ENCODE results near the gene GRIA3.
A peak's percentile ranks its signal among the peaks of the same experiment; 100 is the strongest.

GRIA3 gene

GRCh38 chrX:123447506-123447905, 263.4 kb downstream of the GRIA3 start:
- Histone ChIP-seq H3K36me3 (ENCODE audit: control insufficient read depth in 2 of 2, insufficient read depth in 2 of 2, low read length in 2 of 2) (no peaks in the 10 kb centered on the region), H3K27me3 (ENCODE audit: control insufficient read depth in 1 of 2, insufficient read depth in 2 of 2, low read length in 2 of 2) (no peaks in the 10 kb centered on the region), H3K9ac (ENCODE audit: low read length in 2 of 2) (no peak overlapping the region), H3K9me3 (ENCODE audit: control insufficient read depth in 2 of 2, low read length in 2 of 2) (no peaks in the 10 kb centered on the region), H3K4me3 (ENCODE audit: low read length in 2 of 2) (no peak overlapping the region), H3K4me1 (ENCODE audit: control insufficient read depth, insufficient read depth, low read length) (no peaks in the 10 kb centered on the region), H3K27ac (ENCODE audit: low read length) (no peak overlapping the region)

- Histone ChIP-seq H3K27me3 (ENCODE audit: control insufficient read depth in 1 of 2, insufficient read depth in 2 of 2, low read length in 2 of 2) (no peaks in the 10 kb centered on the region), H3K4me3 (ENCODE audit: low read length in 2 of 2) (no peak overlapping the region), H3K27ac (ENCODE audit: low read length) (no peak overlapping the region), H3K4me1 (ENCODE audit: control insufficient read depth, insufficient read depth, low read length) (no peaks in the 10 kb centered on the region), H3K36me3 (ENCODE audit: control insufficient read depth in 2 of 2, insufficient read depth in 2 of 2, low read length in 2 of 2) (no peaks in the 10 kb centered on the region), H3K9me3 (ENCODE audit: control insufficient read depth in 2 of 2, low read length in 2 of 2) (no peaks in the 10 kb centered on the region), H3K9ac (ENCODE audit: low read length in 2 of 2) (no peak overlapping the region)
These were observed 265.3 kb downstream of the GRIA3 start for GRCh38 chrX:123449335-123449734.

- Histone ChIP-seq H3K9me3 (ENCODE audit: control insufficient read depth in 2 of 2, low read length in 2 of 2) (no peaks in the 10 kb centered on the region), H3K4me1 (ENCODE audit: control insufficient read depth, insufficient read depth, low read length) (no peaks in the 10 kb centered on the region), H3K27ac (ENCODE audit: low read length) (no peak overlapping the region), H3K4me3 (ENCODE audit: low read length in 2 of 2) (no peak overlapping the region), H3K27me3 (ENCODE audit: control insufficient read depth in 1 of 2, insufficient read depth in 2 of 2, low read length in 2 of 2) (no peaks in the 10 kb centered on the region), H3K36me3 (ENCODE audit: control insufficient read depth in 2 of 2, insufficient read depth in 2 of 2, low read length in 2 of 2) (no peaks in the 10 kb centered on the region), H3K9ac (ENCODE audit: low read length in 2 of 2) (no peak overlapping the region)
These were observed 266.1 kb downstream of the GRIA3 start for GRCh38 chrX:123450222-123450621.

DNA sequence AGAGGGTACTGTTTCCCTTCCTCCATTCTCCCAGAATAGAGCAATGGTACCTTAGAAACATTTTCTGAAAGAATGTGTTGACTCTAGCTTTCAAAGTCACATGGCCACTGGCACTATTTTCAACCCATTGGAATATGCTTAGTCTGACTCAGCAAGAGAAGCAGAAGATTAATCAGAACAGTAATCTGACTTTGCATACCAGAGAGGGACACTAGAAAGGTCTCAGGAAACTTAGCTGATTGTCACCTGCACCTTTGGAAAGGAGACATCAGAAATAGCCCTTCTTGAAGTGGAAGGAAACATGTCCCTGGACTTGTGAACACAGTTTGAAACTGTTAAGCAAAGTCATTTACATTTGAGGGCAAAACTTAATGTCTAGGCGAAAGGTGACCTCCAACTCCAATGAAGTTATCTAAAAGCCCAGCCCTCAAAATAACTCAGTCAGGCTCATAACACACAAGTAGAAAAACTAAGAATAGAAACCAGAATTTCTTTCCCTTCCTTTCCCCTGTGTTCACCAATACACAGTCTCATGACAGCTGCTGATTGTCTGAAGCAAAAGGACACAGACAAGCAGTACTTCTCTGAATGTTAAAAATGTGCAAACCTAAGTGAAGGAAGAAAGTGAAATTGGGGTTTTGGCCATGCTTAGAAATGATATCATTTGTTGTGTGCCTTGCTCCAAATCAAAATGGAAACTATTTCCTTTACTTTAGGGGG, 270.8 kb downstream of the GRIA3 start:
- no peak overlapping the region for H3K4me3 ChIP-seq (ENCODE audit: low read length in 2 of 2)
- no peaks in the 10 kb centered on the region for H3K36me3 ChIP-seq (ENCODE audit: control insufficient read depth in 2 of 2, insufficient read depth in 2 of 2, low read length in 2 of 2)
- no peaks in the 10 kb centered on the region for H3K27me3 ChIP-seq (ENCODE audit: control insufficient read depth in 1 of 2, insufficient read depth in 2 of 2, low read length in 2 of 2)
- no peak overlapping the region for H3K27ac ChIP-seq (ENCODE audit: low read length)
- H3K4me1 ChIP-seq (ENCODE audit: control insufficient read depth, insufficient read depth, low read length): no peaks in the 10 kb centered on the region
- H3K9me3 ChIP-seq (ENCODE audit: control insufficient read depth in 2 of 2, low read length in 2 of 2): no peaks in the 10 kb centered on the region
- H3K9ac ChIP-seq (ENCODE audit: low read length in 2 of 2): no peak overlapping the region

DNA sequence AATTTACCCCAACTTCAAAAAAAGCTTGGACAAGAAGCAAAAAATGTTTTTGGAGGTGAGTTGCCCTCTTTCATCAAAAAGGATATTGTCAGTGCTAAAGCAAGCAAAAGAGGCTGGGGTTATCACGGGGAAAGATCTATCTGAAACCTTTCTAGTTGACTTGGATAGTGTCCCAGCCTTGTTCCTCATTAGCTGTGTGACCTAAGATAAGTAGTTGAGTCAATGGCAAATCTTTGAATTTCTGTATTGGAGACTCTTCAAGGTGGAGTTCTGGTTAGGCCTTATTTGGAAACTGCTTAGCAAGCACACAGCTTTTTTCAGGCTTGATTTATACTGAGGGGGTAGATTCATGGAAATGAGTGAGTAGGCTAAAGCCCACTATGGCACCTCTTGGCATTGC, 271.6 kb downstream of the GRIA3 start:
- Histone ChIP-seq H3K36me3 (ENCODE audit: control insufficient read depth in 2 of 2, insufficient read depth in 2 of 2, low read length in 2 of 2) (no peaks in the 10 kb centered on the region), H3K27me3 (ENCODE audit: control insufficient read depth in 1 of 2, insufficient read depth in 2 of 2, low read length in 2 of 2) (no peaks in the 10 kb centered on the region), H3K4me1 (ENCODE audit: control insufficient read depth, insufficient read depth, low read length) (no peaks in the 10 kb centered on the region), H3K9ac (ENCODE audit: low read length in 2 of 2) (no peak overlapping the region), H3K4me3 (ENCODE audit: low read length in 2 of 2) (no peak overlapping the region), H3K27ac (ENCODE audit: low read length) (no peak overlapping the region), H3K9me3 (ENCODE audit: control insufficient read depth in 2 of 2, low read length in 2 of 2) (no peaks in the 10 kb centered on the region)

DNA sequence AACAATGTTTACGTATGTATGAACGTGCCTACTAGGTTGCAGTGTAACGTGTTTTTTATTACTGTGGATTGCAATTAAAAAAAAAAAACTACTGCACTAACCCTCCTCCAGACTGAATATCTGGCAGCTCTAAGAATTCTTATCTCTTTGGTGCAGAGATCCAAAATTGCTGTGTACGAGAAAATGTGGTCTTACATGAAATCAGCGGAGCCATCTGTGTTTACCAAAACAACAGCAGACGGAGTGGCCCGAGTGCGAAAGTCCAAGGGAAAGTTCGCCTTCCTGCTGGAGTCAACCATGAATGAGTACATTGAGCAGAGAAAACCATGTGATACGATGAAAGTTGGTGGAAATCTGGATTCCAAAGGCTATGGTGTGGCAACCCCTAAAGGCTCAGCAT, 280.6 kb downstream of the GRIA3 start:
- Histone ChIP-seq H3K27ac (ENCODE audit: low read length) (no peak overlapping the region), H3K4me1 (ENCODE audit: control insufficient read depth, insufficient read depth, low read length) (no peaks in the 10 kb centered on the region), H3K36me3 (ENCODE audit: control insufficient read depth in 2 of 2, insufficient read depth in 2 of 2, low read length in 2 of 2) (no peaks in the 10 kb centered on the region), H3K9me3 (ENCODE audit: control insufficient read depth in 2 of 2, low read length in 2 of 2) (no peaks in the 10 kb centered on the region), H3K27me3 (ENCODE audit: control insufficient read depth in 1 of 2, insufficient read depth in 2 of 2, low read length in 2 of 2) (no peaks in the 10 kb centered on the region), H3K9ac (ENCODE audit: low read length in 2 of 2) (no peak overlapping the region), H3K4me3 (ENCODE audit: low read length in 2 of 2) (no peak overlapping the region)

- Histone ChIP-seq H3K27ac (ENCODE audit: low read length) (no peak overlapping the region), H3K36me3 (ENCODE audit: control insufficient read depth in 2 of 2, insufficient read depth in 2 of 2, low read length in 2 of 2) (no peaks in the 10 kb centered on the region), H3K27me3 (ENCODE audit: control insufficient read depth in 1 of 2, insufficient read depth in 2 of 2, low read length in 2 of 2) (no peaks in the 10 kb centered on the region), H3K4me3 (ENCODE audit: low read length in 2 of 2) (no peak overlapping the region), H3K4me1 (ENCODE audit: control insufficient read depth, insufficient read depth, low read length) (no peaks in the 10 kb centered on the region), H3K9ac (ENCODE audit: low read length in 2 of 2) (no peak overlapping the region), H3K9me3 (ENCODE audit: control insufficient read depth in 2 of 2, low read length in 2 of 2) (no peaks in the 10 kb centered on the region)
These were observed 284.4 kb downstream of the GRIA3 start for GRCh38 chrX:123468481-123468880.

DNA sequence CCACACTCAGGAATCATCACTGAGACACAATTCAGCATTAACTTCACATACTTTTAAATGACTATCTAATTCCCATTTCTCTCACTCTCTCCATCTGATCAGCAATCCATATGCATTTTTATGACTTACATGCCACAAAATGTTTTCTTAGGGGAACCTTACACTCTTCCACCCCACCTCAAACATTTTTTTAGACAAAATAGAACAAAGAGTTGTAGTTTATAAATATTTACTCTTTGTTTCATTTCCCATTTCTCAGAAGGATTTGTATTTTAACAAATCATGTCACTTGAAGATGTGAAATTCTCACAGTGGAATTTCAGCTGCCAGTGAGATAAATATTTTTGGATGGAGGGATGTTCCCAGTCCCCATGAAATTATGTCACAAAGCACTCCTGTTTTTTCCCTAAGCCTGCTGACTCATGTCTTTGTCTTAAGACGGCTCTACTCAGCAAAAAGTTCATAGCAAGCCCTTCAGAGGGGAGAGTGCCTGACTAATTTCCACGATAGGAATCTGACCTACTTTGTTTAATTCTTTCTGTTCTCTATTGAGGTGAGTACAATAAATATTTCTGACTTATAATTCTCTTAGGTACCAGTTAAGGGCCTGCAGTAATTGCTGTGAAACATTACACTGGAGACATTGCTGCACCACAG, 291.1 kb downstream of the GRIA3 start:
- Histone ChIP-seq H3K27ac (ENCODE audit: low read length) (no peak overlapping the region), H3K27me3 (ENCODE audit: control insufficient read depth in 1 of 2, insufficient read depth in 2 of 2, low read length in 2 of 2) (no peaks in the 10 kb centered on the region), H3K9ac (ENCODE audit: low read length in 2 of 2) (no peak overlapping the region), H3K4me3 (ENCODE audit: low read length in 2 of 2) (no peak overlapping the region), H3K4me1 (ENCODE audit: control insufficient read depth, insufficient read depth, low read length) (no peaks in the 10 kb centered on the region), H3K36me3 (ENCODE audit: control insufficient read depth in 2 of 2, insufficient read depth in 2 of 2, low read length in 2 of 2) (no peaks in the 10 kb centered on the region), H3K9me3 (ENCODE audit: control insufficient read depth in 2 of 2, low read length in 2 of 2) (no peaks in the 10 kb centered on the region)

GRCh38 chrX:123476611-123477219, 292.6 kb downstream of the GRIA3 start:
- H3K27me3 ChIP-seq (ENCODE audit: control insufficient read depth in 1 of 2, insufficient read depth in 2 of 2, low read length in 2 of 2): no peaks in the 10 kb centered on the region
- H3K4me3 ChIP-seq (ENCODE audit: low read length in 2 of 2): no peak overlapping the region
- H3K9ac ChIP-seq (ENCODE audit: low read length in 2 of 2): no peak overlapping the region
- no peaks in the 10 kb centered on the region for H3K4me1 ChIP-seq (ENCODE audit: control insufficient read depth, insufficient read depth, low read length)
- H3K36me3 ChIP-seq (ENCODE audit: control insufficient read depth in 2 of 2, insufficient read depth in 2 of 2, low read length in 2 of 2): no peaks in the 10 kb centered on the region
- H3K9me3 ChIP-seq (ENCODE audit: control insufficient read depth in 2 of 2, low read length in 2 of 2): no peaks in the 10 kb centered on the region
- H3K27ac ChIP-seq (ENCODE audit: low read length): peak overlapping the region; percentile 3

DNA sequence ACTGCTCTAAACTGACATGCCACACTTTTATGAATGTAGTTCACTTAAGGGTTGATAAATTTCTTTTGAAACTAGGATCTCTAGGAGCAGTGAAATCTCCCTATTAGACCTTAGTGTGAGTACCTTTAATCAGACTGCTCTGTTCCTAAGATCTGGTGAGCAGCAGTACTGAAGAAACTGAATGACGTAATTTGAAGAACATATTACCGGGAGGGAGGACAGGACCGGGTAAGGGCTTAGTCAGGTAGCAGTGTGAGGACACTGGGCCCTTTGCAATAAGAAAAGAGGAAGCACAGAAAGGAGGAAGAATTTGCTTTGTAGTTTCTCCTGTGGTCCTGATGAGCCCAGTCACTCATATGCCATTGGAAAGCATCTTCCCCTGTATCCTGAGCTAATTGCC, 293.6 kb downstream of the GRIA3 start:
- Histone ChIP-seq H3K27ac (ENCODE audit: low read length) (no peak overlapping the region), H3K4me3 (ENCODE audit: low read length in 2 of 2) (no peak overlapping the region), H3K36me3 (ENCODE audit: control insufficient read depth in 2 of 2, insufficient read depth in 2 of 2, low read length in 2 of 2) (no peaks in the 10 kb centered on the region), H3K9me3 (ENCODE audit: control insufficient read depth in 2 of 2, low read length in 2 of 2) (no peaks in the 10 kb centered on the region), H3K9ac (ENCODE audit: low read length in 2 of 2) (no peak overlapping the region), H3K4me1 (ENCODE audit: control insufficient read depth, insufficient read depth, low read length) (no peaks in the 10 kb centered on the region), H3K27me3 (ENCODE audit: control insufficient read depth in 1 of 2, insufficient read depth in 2 of 2, low read length in 2 of 2) (no peaks in the 10 kb centered on the region)

Measured in stomach smooth muscle (tissue), 2 donors.